GM21529 (cell line): Measurements from ENCODE around the gene RIN3.

Experiments used
- ATAC-seq: cut with Tn5 transposase; IDR thresholded peaks from one replicate; pipeline ENCODE4 v1.9.1; 2021; ENCODE audit not compliant: unreplicated experiment

The RIN3 gene

GRCh38 chr14:92597906-92598905 lies 84.6 kb downstream of the RIN3 start:
- ATAC-seq: no peak

DNA sequence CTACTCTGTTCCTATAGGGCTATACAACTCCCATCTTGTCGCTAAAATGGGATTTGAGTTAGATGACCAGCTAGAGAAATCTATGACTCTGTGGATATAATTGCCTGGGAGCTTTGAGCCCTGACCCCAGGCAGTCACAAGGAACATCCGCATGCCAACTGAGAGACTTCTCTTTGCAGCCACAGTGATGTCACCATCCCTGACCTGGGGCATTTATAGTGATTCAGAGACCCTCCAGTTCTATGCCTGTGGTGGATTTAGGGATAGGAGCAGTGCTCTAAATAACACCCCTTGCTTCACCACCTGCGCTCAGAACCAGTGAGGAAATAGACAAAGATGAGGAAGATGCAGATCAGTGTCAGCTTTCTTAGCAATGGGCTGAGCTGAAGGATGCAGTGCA lies 86.2 kb downstream of the RIN3 start:
- no peak for ATAC-seq

- ATAC-seq: no peak
These were observed 86.9 kb downstream of the RIN3 start for GRCh38 chr14:92600318-92601053.

- no peak for ATAC-seq
These were observed 87.6 kb downstream of the RIN3 start for GRCh38 chr14:92601131-92601710.

- ATAC-seq: no peak
These were observed 88.3 kb downstream of the RIN3 start for GRCh38 chr14:92601757-92602417.

DNA sequence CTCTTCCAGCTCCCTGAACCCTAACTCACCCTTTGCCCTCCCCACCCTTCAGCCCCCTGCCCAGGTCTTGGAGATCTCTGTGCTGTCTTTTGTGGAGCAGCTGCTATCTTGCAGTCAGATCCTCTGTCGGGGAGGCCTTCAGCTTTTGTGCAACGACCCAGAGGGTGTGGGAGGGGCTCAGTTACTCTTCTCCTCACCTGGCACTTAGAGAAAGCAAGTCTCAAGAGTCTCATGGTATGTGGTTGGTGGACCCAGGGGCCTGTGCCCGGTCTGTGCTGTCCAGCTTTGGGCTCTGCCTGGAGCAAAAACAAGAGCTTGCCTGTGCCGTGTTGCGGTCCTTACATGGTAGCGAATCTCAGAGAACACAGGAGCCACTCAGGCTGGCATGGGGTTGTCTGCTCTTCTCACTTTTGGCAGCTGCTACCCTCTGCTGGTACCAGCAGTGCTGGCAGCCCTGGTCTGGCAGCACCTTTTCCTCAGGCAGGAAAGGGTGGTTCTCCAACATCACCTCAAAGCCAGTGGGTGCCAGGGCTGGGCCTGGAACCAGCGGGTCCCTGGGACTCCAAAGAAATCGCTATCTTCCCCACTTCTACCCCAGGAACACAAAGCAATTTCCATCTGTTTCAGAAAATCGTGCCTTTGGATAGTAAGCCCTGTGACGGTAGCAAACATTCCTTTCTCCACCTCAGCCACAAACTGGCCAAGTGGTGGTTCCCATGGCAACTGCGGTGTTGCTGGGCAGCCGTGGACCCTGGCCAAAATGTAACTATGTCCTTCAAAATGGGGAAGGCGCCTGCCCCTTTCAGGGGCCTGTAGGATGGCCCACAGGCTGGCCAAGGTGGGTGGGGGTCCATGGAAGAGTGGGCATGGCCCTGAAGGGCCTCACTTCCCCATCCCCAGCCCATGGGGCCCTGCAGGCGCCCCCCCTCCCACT lies 90.0 kb downstream of the RIN3 start:
- no peak for ATAC-seq

GRCh38 chr14:92605274-92605940 lies 91.8 kb downstream of the RIN3 start:
- ATAC-seq: no peak

GRCh38 chr14:92607251-92607650 lies 93.7 kb downstream of the RIN3 start:
- ATAC-seq: no peak

GRCh38 chr14:92607702-92608429 lies 94.3 kb downstream of the RIN3 start:
- no peak for ATAC-seq

GRCh38 chr14:92609955-92610354 lies 96.4 kb downstream of the RIN3 start:
- no peak for ATAC-seq

DNA sequence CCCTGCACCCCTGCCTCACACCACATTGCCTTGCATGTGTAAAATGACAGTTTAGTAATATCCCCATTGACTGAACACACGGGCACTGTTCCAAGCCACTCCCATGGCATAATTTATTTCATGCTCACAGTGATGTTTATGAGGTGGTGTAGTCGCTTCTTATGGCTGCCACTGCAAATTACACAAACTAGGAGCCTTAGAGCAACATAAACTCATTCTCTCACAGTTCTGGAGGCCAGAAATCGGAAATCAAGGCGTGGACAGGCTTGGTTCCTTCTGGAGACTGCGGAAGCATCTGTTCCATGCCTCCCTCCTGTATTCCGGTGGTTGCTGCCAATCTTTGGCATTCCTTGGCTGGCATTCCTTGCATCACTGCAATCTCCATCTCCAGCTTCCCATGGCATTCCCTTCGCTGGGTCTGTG lies 97.3 kb downstream of the RIN3 start:
- no peak for ATAC-seq

DNA sequence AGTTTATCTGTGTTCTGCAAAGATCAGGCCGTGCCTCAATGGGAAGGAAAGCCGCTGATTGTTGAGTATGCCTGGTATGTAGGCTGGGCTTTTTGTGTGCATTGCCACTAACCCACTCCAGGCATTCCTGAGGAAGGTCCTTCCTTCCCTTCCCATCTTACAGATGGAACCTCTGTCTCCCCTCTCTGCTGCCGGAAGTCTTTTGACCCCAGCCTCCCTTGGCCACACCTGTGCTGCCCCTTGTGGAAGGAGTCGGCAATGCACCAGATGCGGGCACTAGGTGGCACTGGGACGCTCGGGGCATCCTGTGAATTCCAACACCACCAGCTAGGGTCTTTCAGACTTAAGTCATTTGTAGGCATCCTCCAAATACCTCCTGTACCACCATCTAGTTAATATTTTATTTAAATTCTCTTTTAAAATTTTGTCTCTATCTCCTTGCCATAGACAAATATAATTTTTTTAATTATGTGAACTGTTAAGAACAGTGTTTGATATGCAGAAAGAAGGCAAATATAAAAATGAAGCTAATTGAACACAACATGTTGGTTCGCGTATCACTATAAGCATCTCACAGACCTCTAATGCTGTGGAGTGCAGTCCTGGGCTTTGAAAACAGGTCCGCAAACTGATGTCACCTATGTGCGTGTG lies 99.6 kb downstream of the RIN3 start:
- no peak for ATAC-seq

DNA sequence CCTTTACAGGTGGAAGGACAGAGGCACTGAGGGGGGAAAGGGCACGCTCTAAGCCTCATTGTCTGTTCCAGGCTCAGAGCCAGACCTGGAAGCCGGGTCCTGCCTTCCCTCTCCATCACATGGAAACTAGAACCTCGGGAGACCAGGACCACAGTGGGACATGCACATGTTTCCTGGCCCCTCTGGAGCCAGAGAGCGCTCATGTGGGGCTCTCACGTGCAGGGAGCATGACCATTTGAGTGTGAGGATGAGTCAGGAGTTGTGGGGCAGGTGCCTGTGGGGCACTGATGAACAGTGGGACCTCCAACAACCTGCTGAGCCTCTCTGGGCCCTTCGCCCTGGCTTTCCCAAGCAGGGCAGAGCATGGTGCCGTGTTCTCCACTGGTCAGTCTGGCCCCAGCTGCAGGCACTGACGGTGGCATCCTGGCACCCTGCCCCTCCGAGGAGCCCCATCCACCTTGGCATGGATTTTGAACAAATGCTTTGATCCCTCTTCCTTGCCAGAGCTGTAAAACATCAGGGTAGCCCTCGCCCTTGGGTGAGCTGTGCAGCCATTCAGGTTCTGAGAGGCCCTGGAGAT lies 100.2 kb downstream of the RIN3 start:
- ATAC-seq: no peak

GRCh38 chr14:92615451-92615850 lies 101.9 kb downstream of the RIN3 start:
- ATAC-seq: peak; percentile 79

DNA sequence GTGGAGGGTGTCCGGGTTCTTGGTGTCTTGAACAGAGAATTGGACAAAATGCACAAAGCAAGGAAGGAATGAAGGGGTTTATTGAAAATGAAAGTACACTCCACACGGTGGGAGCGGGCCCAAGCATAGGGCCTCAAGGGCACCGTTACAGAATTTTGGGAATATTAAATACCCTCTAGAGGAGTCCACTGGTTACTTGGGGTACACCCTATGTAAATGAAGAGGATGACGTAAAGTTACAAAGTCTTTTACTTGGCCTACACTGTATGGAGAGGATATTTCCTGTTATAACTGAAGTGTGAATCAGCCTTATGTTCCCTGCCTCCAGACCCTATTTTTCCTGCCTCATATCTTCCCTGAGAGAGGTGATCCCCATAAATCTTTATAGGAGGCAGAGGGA lies 102.6 kb downstream of the RIN3 start:
- ATAC-seq: no peak

DNA sequence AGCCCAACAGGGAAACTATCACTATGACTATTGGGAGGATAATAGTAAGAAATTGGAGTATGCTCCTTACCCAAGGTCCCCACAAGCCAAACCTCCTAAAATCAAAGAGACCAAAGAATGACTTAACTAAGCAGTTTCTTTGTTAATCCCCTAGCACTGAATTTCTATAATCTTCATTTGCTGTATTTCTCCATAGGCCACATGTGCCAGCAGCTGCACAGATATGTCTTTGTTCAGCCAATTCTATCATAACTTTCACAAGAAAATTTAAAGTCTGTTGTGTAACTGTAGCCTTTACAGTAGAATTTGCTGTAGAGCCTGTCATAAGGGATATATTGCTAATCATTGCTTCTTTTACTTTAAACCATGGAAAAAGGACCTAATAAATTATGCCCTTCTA lies 104.0 kb downstream of the RIN3 start:
- ATAC-seq: no peak

DNA sequence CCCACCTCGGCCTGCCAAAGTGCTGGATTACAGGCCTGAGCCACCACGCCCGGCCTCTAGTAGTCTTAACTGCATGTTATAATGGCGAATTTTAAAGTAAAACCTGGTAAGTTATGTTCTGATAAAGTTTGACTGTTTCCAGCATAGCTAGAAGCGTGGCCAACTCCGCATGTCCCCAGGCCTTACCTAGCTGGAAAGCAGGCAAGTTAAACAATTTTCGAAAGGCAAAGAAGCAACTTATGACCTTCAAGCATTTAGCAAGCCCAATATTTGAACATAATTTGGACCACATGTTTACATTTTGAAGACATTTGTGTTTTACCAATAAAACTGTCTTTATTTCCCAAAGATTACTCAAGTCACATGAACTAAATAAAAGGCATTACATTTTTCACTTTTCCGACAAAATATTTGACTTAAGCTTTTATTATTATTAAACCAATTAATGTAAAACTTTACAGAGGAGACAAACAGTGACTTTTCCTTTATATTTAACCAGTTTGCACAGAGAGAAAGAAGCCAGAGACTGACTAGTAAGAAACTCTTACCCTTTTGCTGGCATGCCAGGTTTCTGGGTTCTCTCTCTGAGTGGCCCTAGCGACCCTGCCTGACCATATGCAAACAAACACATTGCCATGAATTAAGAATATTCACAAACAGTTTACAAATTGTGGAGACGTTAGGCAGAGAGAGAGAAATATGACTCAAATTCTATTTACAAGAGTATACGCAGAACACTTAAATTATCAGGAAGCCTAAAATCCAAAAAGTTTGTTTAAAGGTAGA lies 106.3 kb downstream of the RIN3 start:
- ATAC-seq: no peak
